NCI-H2196 (cell line): ENCODE measurements around the gene CDK13.

Experiments used
- DNase-seq: peaks from one replicate; lab custom pipeline; 2025; ENCODE audit not compliant: unreplicated experiment; lab: John Stamatoyannopoulos, UW

Gene CDK13

GRCh38 chr7:39948956-39949928, 814 bp upstream of the CDK13 start:
- DNase-seq, result peak; percentile 98

DNA sequence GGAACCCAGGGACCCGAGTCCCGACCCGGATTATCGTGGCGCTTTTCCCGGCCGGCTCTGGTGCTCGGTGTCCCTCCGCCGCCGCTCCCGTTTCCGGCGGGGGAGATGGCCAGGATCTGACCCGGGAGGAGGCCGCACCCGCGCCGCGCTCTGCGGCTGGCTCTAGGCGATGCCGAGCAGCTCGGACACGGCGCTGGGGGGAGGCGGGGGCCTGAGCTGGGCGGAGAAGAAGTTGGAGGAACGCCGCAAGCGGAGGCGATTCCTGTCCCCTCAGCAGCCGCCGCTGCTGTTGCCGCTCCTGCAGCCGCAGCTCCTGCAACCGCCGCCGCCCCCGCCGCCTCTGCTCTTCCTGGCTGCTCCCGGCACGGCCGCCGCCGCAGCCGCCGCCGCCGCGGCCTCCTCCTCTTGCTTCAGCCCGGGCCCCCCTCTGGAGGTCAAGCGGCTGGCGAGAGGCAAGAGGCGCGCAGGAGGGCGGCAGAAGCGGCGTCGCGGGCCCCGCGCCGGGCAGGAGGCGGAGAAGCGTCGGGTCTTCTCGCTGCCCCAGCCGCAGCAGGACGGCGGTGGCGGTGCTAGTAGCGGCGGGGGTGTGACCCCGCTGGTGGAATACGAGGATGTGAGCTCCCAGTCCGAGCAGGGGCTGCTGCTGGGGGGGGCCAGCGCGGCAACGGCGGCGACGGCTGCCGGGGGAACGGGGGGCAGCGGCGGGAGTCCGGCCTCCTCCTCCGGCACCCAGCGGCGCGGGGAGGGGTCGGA, 593 bp downstream of the CDK13 start:
- DNase-seq, result peak; percentile 32

DNA sequence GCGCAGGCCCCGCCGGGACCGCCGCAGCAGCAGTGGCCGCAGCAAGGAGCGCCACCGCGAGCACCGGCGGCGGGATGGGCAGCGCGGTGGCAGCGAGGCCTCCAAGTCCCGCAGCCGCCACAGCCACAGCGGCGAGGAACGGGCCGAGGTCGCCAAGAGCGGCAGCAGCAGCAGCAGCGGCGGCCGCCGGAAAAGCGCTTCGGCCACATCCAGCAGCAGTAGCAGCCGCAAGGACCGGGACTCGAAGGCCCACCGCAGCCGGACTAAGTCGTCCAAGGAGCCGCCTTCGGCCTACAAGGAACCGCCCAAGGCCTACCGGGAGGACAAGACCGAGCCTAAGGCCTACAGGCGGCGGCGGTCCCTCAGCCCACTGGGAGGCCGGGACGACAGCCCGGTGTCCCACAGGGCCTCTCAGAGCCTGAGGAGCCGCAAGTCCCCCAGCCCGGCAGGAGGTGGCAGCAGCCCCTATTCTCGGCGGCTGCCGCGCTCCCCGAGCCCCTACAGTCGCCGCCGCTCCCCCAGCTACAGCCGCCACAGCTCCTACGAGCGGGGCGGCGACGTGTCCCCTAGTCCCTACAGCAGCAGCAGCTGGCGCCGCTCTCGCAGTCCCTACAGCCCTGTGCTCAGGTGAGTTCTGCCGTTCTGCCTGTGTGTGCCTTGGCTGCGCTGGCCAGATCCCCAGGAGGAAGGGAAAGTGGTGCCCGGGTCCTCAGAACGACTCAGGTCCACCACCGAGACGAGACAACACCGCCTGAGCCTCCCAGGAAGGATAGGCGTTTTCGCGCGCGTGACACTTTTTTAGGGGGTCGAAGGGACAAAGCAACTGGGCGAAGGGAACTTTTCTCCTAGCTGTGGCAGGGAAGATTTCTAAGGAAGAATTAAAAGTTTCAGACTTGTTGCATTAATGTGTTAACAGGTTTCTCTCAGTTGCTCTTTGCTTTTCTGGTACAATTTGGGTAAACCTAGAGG, 1.5 kb downstream of the CDK13 start:
- peak; percentile 13 for DNase-seq

DNA sequence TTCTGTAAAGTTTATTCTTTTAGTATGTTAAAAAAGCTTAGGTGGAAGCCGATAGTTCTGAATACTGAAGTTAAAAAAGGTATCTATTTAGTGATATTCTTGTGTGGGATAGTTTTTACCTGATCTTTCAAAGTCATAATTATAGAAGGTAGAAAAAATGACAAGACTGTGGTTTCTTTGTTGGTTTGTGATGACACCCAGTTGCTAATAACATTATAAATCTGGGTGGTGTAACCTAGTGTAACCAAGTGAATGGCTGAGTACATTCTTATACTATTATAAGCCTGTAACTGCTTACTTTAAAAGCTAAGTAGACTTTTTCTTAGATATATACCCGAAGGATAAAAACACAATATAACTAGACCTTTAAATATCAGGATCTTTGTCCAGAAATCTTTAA, 2.3 kb downstream of the CDK13 start:
- DNase-seq, result no peak

DNA sequence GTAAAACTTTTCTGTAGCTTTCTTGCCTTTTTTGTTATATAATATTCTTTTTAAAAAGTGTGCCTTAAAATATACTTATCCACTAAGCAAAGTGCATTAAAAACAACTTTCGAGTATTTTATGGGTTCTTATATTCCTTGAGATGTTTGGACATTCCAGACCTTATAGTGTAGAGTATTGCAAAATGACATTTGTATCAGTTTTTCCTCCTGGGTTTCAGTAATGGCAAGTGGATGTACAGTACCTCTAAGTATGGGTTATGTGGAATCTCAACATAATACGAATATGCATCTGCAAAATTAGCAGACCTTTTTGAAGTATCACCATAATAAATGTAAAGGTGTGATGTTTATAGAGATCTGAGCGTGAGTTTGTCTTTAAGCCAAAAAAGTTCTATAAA, 2.7 kb downstream of the CDK13 start:
- DNase-seq, result no peak

GRCh38 chr7:39954694-39955093, 4.6 kb downstream of the CDK13 start:
- DNase-seq, result no peak

GRCh38 chr7:39958038-39958437, 8.0 kb downstream of the CDK13 start:
- DNase-seq, result no peak

GRCh38 chr7:39967406-39968161, 17.5 kb downstream of the CDK13 start:
- DNase-seq, result no peak

DNA sequence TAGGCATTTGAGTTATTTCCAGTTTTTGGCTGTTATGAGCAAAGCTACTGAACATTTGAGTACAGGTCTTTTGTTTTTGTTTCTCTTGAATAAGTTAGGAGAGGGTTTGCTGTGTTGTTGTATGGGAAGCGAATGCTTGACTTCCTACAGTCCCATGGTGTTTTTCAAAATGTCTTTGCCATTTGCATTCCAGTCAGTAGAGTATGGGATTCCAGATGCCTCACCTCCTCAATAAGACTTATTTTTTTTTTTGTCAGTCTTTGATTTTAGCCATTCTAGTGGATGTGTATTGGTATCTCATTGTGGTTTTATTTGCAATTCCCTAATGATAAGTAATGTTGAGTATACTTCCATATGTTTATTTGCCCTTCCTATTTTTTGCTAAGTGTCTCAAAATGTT, 19.4 kb downstream of the CDK13 start:
- DNase-seq, result no peak

- no peak for DNase-seq
Measured at GRCh38 chr7:39971924-39972323, 21.9 kb downstream of the CDK13 start.

DNA sequence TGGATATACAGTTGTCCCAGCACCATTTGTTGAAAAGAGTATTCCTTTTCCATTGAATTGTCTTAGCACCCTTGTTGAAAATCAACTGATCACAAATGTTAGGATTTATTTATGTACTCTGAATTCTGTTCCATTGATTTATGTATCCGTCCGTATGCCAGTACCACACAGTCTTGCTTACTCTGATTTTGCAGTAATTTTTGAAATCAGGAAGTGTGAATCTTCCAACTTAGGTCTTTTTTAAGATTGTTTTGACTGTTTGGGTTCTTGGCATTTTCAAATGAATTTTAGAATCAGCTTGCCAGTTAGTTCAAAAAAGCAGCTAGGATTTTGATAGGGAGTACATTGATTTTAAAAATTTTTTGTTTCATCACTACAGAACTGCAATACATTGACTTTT, 23.7 kb downstream of the CDK13 start:
- no peak for DNase-seq

DNA sequence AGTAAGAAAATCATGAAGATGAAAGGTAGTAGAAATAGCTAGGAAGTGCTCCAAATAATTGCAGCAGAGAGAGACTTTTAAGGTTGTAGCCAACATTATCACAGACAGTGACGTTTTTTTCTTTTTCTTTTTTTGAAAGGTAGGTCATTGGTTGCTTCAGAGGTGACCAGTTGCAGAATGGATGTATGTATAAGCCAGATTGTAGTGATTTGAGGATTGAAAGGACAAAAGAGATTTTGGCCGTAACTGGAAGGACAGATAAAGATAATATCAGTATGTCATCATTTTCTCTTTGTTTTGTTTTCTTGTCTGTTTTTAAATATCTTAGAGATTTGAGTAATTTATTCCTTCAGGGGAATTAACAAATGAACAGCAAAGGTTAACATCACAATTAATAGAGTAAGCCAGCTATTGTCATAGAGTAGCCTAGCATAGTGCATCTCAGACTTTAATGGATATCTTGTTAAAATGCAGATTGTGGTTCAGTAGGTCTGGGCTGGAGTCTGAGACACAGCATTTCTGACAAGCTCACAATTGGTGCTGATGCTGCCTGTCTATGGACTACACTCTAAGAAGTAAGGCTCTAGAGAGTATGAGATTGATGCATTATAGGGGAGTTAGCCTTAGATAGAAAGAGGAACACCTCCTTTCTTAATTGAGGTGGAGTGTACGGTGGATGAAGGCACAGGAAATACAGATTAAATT, 28.3 kb downstream of the CDK13 start:
- no peak for DNase-seq

DNA sequence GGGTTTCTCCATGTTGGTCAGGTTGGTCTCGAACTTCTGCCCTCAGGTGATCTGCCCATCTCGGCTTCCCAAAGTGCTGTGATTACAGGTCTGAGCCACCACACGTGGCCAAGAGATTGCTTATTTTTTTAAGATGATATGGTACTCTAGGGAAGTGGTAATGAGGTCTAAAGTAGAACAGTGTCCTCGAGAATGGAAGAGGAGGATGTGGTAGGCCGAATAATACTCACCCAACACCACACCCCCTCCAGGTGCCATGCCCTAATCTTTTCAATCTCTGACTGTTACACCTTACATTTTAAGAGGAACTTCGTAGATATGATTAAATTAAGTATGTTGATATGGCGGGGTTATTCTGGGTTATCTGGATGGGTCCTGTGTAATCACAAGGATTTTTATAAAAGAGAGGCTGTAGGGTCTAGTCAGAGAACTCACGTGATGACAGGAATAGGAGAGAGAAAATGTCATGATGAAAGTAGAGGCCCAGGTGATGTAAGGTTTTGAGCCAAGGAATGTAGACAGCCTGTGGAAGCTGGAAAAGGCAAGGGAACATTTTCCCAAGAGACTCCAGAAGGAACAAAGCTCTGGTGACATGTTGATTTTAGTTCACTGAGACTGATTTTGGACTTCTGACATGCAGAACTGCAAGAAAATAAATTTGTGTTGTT, 29.5 kb downstream of the CDK13 start:
- no peak for DNase-seq

- no peak for DNase-seq
Measured at GRCh38 chr7:39985398-39985918, 35.4 kb downstream of the CDK13 start.

DNA sequence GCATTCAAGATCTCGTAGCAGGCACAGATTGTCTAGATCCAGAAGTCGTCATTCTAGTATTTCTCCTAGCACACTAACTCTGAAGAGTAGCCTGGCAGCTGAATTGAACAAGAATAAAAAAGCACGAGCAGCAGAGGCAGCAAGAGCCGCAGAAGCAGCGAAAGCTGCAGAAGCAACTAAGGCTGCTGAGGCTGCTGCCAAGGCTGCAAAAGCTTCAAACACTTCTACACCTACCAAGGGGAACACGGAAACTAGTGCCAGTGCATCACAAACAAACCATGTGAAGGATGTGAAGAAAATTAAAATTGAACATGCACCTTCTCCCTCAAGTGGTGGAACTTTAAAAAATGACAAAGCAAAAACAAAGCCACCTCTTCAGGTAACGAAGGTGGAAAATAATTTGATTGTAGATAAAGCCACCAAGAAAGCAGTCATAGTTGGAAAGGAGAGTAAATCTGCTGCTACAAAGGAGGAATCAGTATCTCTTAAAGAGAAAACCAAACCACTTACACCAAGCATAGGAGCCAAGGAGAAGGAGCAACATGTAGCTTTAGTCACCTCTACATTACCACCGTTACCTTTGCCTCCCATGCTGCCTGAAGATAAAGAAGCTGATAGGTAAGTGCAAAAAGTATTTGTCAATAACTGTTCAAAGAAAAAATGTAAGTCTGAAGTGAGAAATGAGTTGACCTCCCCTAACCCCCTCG, 37.7 kb downstream of the CDK13 start:
- no peak for DNase-seq

GRCh38 chr7:40000734-40001315, 50.8 kb downstream of the CDK13 start:
- DNase-seq, result no peak

GRCh38 chr7:40001649-40002048, 51.6 kb downstream of the CDK13 start:
- DNase-seq, result no peak

GRCh38 chr7:40003597-40003996, 53.5 kb downstream of the CDK13 start:
- no peak for DNase-seq
